HL-60 (cell line): ENCODE measurements around the gene SPATA24.

ENCODE experiments used
- DNase-seq, 2 experiments: peaks; one replicate each; pipeline ENCODE4 v3.0.0-alpha.2; 2010 to 2020; ENCODE audit warnings: low read depth in 1 of 2, low spot score in 1 of 2
- H3K27ac ChIP-seq: fragments of 250-450 bp; sonication (Bioruptor Pico); replicated peaks from 2 replicates; pipeline ENCODE4 v1.5.1; 2020; ENCODE audit warnings: mild to moderate bottlenecking, moderate library complexity
- H3K27me3 ChIP-seq: fragments of 250-450 bp; sonication (Bioruptor Pico); 2 replicates; pipeline ENCODE4 v1.5.1; 2021; ENCODE audit warnings: mild to moderate bottlenecking, moderate library complexity; ENCODE audit not compliant: insufficient read depth, poor library complexity, severe bottlenecking
- H3K4me3 ChIP-seq: replicated peaks from 2 replicates; pipeline ENCODE4 v1.5.1; 2011; ENCODE audit warnings: mild to moderate bottlenecking, control low read depth, low read length; ENCODE audit not compliant: insufficient read depth
- GABPA ChIP-seq: IDR thresholded peaks from 2 replicates; pipeline ENCODE4 v1.6.1; 2012; ENCODE audit warnings: low read depth
- POLR2AphosphoS5 ChIP-seq: IDR thresholded peaks from 2 replicates; pipeline ENCODE4 v1.6.1; 2012; ENCODE audit warnings: low read depth
- SPI1 ChIP-seq: IDR thresholded peaks from 2 replicates; pipeline ENCODE4 v1.6.1; 2012; ENCODE audit warnings: low read depth, mild to moderate bottlenecking, borderline replicate concordance
- TF ChIP-seq, protein P1 (sequence below): IDR thresholded peaks from one replicate; pipeline ENCODE4 v1.5.1; 2011; ENCODE audit warnings: low read length, control low read depth, inconsistent platforms; ENCODE audit not compliant: insufficient read depth
- TF ChIP-seq, protein P2 (sequence below): IDR thresholded peaks from 2 replicates; pipeline ENCODE4 v1.6.1; 2012; ENCODE audit warnings: low read depth; ENCODE audit not compliant: insufficient replicate concordance

Gene SPATA24

DNA sequence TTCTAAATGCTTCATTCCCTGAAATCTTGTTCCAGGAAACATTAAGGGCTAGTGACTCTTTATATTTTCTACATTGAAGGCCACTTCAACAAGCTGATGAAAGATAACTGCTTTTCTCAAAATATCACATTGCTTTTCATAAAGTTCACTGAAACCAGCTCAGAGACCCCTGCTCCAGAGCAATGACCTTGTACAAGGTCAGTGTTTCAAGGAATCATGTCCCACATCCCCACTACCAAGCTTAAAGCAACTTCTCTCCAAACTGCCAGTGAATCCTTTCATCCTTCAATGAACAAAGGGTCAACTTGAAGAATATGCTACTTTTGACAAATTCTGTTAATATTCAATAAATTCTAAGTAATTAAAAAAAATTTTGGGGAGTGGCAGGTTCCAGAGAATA is 12.0 kb upstream of the SPATA24 start:
- H3K27me3 ChIP-seq = no peaks in the 10 kb centered on the region
- TF ChIP-seq, protein P1, sequence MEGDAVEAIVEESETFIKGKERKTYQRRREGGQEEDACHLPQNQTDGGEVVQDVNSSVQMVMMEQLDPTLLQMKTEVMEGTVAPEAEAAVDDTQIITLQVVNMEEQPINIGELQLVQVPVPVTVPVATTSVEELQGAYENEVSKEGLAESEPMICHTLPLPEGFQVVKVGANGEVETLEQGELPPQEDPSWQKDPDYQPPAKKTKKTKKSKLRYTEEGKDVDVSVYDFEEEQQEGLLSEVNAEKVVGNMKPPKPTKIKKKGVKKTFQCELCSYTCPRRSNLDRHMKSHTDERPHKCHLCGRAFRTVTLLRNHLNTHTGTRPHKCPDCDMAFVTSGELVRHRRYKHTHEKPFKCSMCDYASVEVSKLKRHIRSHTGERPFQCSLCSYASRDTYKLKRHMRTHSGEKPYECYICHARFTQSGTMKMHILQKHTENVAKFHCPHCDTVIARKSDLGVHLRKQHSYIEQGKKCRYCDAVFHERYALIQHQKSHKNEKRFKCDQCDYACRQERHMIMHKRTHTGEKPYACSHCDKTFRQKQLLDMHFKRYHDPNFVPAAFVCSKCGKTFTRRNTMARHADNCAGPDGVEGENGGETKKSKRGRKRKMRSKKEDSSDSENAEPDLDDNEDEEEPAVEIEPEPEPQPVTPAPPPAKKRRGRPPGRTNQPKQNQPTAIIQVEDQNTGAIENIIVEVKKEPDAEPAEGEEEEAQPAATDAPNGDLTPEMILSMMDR = no peak
- TF ChIP-seq, protein P2, sequence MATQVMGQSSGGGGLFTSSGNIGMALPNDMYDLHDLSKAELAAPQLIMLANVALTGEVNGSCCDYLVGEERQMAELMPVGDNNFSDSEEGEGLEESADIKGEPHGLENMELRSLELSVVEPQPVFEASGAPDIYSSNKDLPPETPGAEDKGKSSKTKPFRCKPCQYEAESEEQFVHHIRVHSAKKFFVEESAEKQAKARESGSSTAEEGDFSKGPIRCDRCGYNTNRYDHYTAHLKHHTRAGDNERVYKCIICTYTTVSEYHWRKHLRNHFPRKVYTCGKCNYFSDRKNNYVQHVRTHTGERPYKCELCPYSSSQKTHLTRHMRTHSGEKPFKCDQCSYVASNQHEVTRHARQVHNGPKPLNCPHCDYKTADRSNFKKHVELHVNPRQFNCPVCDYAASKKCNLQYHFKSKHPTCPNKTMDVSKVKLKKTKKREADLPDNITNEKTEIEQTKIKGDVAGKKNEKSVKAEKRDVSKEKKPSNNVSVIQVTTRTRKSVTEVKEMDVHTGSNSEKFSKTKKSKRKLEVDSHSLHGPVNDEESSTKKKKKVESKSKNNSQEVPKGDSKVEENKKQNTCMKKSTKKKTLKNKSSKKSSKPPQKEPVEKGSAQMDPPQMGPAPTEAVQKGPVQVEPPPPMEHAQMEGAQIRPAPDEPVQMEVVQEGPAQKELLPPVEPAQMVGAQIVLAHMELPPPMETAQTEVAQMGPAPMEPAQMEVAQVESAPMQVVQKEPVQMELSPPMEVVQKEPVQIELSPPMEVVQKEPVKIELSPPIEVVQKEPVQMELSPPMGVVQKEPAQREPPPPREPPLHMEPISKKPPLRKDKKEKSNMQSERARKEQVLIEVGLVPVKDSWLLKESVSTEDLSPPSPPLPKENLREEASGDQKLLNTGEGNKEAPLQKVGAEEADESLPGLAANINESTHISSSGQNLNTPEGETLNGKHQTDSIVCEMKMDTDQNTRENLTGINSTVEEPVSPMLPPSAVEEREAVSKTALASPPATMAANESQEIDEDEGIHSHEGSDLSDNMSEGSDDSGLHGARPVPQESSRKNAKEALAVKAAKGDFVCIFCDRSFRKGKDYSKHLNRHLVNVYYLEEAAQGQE = no peak
- TF ChIP-seq POLR2AphosphoS5 (no peak), SPI1 (no peak), GABPA (no peak)
- no peak for DNase-seq
- H3K27ac ChIP-seq = no peak overlapping the region
- no peak overlapping the region for H3K4me3 ChIP-seq

DNA sequence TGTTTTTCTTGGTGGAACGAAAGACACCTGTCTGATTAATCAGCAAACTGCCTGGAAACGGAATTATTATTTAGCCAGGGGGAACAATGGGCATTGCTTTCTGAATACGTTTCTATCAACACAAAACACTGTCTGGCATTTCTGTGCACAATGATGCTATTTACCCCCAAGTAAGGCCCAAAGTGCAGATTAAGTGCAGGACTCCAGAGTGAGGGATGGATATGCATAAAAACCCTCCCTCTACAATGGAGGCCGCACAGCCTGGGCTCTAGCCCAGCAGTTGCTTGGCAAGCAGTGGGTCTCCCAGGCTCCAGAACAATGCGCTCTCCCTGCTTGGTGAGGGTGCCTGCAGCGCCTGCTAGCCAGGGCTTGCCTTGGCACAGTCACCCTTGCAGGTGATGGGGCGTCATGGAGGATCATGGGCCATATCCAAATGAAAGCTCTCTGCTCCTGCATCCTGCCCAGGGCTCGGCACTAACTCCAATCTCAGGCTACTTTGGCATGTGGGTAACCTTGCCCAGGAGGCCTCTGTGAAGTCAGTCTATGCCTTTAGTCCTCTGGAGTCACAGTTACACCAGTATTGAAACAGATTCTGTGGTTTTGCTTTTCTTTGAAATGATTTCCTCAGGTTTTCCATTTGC is 11.5 kb upstream of the SPATA24 start:
- Histone ChIP-seq H3K4me3 (no peak overlapping the region), H3K27ac (no peak overlapping the region), H3K27me3 (no peaks in the 10 kb centered on the region)
- no peak for TF ChIP-seq SPI1
- TF ChIP-seq POLR2AphosphoS5 = no peak
- TF ChIP-seq, protein P1 = no peak
- TF ChIP-seq, protein P2 = no peak
- TF ChIP-seq GABPA = no peak
- no peak for DNase-seq

DNA sequence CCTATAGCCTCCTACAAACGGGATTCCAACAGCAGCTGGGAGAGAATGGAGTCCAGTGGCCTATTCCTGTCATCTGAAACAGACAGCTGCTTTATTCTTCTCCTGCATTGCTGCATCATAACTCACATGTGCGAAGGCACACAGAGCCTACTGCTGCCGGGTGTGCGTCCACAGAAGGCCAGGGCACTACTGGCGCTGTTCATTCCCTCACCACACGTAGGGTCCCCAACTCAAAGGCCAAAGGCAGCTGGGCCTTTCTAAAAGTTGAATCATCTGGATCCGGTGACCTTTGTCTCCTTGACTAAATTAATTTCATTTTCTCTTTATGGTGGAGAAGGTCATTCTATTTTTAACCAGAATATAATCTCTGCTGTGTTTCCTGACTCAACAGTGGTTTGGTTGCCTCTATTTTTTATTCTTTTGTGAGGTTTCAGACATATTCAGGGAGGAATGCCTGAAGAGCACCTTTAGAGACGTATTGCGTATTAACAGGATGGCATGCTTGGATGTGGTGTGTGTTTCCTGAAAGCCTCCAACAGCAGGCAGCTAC is 10.8 kb upstream of the SPATA24 start:
- no peaks in the 10 kb centered on the region for H3K27me3 ChIP-seq
- H3K4me3 ChIP-seq = no peak overlapping the region
- no peak overlapping the region for H3K27ac ChIP-seq
- TF ChIP-seq SPI1 (no peak), GABPA (no peak), POLR2AphosphoS5 (no peak)
- TF ChIP-seq, protein P1 = no peak
- TF ChIP-seq, protein P2 = no peak
- DNase-seq = no peak
